H9 (cell line): ENCODE results near the gene KAT6B. TPM values are rescaled to one million over a fixed set of nuclear protein-coding genes. Genes with fewer than 3 reads are reported as not detected.

Source experiments
- DNase-seq: peaks from one replicate; pipeline ENCODE4 v3.0.0-alpha.2; 2017
- H2AFZ ChIP-seq: one replicate; pipeline ENCODE4 v1.6.1; 2013; ENCODE audit warnings: mild to moderate bottlenecking, low read length, control low read depth, moderate library complexity
- H2AK5ac ChIP-seq: 2 replicates; pipeline ENCODE4 v1.6.1; 2013; ENCODE audit warnings: low read length, control low read depth, mixed read lengths; ENCODE audit not compliant: insufficient read length
- H2BK120ac ChIP-seq: one replicate; pipeline ENCODE4 v1.6.1; 2013; ENCODE audit warnings: low read depth, mild to moderate bottlenecking, low read length, control low read depth, inconsistent platforms; ENCODE audit not compliant: poor library complexity, severe bottlenecking
- H2BK12ac ChIP-seq: 2 replicates; pipeline ENCODE4 v1.6.1; 2013; ENCODE audit warnings: low read length, control low read depth, mixed read lengths, low read depth; ENCODE audit not compliant: insufficient read length
- H2BK15ac ChIP-seq: 2 replicates; pipeline ENCODE4 v1.6.1; 2013; ENCODE audit warnings: low read depth, low read length, control low read depth
- H2BK20ac ChIP-seq: one replicate; pipeline ENCODE4 v1.6.1; 2013; ENCODE audit warnings: low read depth, mild to moderate bottlenecking, low read length, control low read depth, inconsistent platforms; ENCODE audit not compliant: poor library complexity, severe bottlenecking
- H2BK5ac ChIP-seq: 2 replicates; pipeline ENCODE4 v1.6.1; 2013; ENCODE audit warnings: low read length, control low read depth, mixed read lengths; ENCODE audit not compliant: insufficient read length
- H3K14ac ChIP-seq: 2 replicates; pipeline ENCODE4 v1.6.1; 2013; ENCODE audit warnings: low read length, control low read depth; ENCODE audit not compliant: insufficient read depth
- H3K18ac ChIP-seq: 2 replicates; pipeline ENCODE4 v1.6.1; 2013; ENCODE audit warnings: low read depth, mild to moderate bottlenecking, mixed read lengths, low read length, control low read depth; ENCODE audit not compliant: insufficient read length
- H3K23ac ChIP-seq: 2 replicates; pipeline ENCODE4 v1.6.1; 2013; ENCODE audit warnings: low read length, control low read depth, mixed read lengths, low read depth; ENCODE audit not compliant: insufficient read length
- H3K23me2 ChIP-seq: 2 replicates; pipeline ENCODE4 v1.6.1; 2013; ENCODE audit warnings: low read depth, mild to moderate bottlenecking, mixed read lengths, low read length, control low read depth; ENCODE audit not compliant: insufficient read length, poor library complexity, severe bottlenecking
- H3K27ac ChIP-seq: 2 replicates; pipeline ENCODE4 v1.5.1; 2013; ENCODE audit warnings: low read length, control low read depth, mixed read lengths, low read depth; ENCODE audit not compliant: insufficient read length
- H3K27me3 ChIP-seq: 2 replicates; pipeline ENCODE4 v1.6.1; 2013; ENCODE audit warnings: low read length, control low read depth, inconsistent platforms; ENCODE audit not compliant: insufficient read depth
- H3K4ac ChIP-seq: 2 replicates; pipeline ENCODE4 v1.6.1; 2013; ENCODE audit warnings: low read depth, mild to moderate bottlenecking, control low read depth, inconsistent platforms, low read length, moderate library complexity
- H3K4me1 ChIP-seq: 2 replicates; pipeline ENCODE4 v1.6.1; 2013; ENCODE audit warnings: low read length, control low read depth, inconsistent platforms; ENCODE audit not compliant: insufficient read depth
- H3K4me2 ChIP-seq: 2 replicates; pipeline ENCODE4 v1.6.1; 2013; ENCODE audit warnings: low read length, control low read depth, mixed read lengths; ENCODE audit not compliant: insufficient read length, insufficient read depth
- H3K56ac ChIP-seq: 2 replicates; pipeline ENCODE4 v1.6.1; 2013; ENCODE audit warnings: low read depth, mild to moderate bottlenecking, mixed read lengths, low read length, control low read depth; ENCODE audit not compliant: insufficient read length
- H3K79me1 ChIP-seq: 2 replicates; pipeline ENCODE4 v1.6.1; 2013; ENCODE audit warnings: low read depth, mild to moderate bottlenecking, moderate library complexity, low read length, control low read depth, inconsistent platforms; ENCODE audit not compliant: insufficient read depth, poor library complexity, severe bottlenecking
- H3K79me2 ChIP-seq: 2 replicates; pipeline ENCODE4 v1.6.1; 2013; ENCODE audit warnings: low read length, control low read depth, inconsistent platforms; ENCODE audit not compliant: insufficient read depth
- H3K9ac ChIP-seq: 2 replicates; pipeline ENCODE4 v1.6.1; 2013; ENCODE audit warnings: low read length, control low read depth, mixed read lengths; ENCODE audit not compliant: insufficient read length; ENCODE audit errors: extremely low read depth
- H3K9me3 ChIP-seq: one replicate; pipeline ENCODE4 v1.6.1; 2013; ENCODE audit warnings: low read depth, low read length, inconsistent platforms; ENCODE audit not compliant: control insufficient read depth
- H3T11ph ChIP-seq: one replicate; pipeline ENCODE4 v1.6.1; 2013; ENCODE audit warnings: mild to moderate bottlenecking, low read length, control low read depth, inconsistent platforms
- H4K20me1 ChIP-seq: one replicate; pipeline ENCODE4 v1.6.1; 2013; ENCODE audit not compliant: control insufficient read depth, insufficient read length, insufficient read depth
- H4K5ac ChIP-seq: 2 replicates; pipeline ENCODE4 v1.6.1; 2013; ENCODE audit warnings: low read depth, mild to moderate bottlenecking, mixed read lengths, low read length, control low read depth; ENCODE audit not compliant: insufficient read length
- H4K8ac ChIP-seq: replicated peaks from 2 replicates; pipeline ENCODE4 v1.6.1; 2013; ENCODE audit warnings: low read length, control low read depth, mixed read lengths, low read depth; ENCODE audit not compliant: insufficient read length
- H4K91ac ChIP-seq: 2 replicates; pipeline ENCODE4 v1.6.1; 2013; ENCODE audit warnings: low read depth, mild to moderate bottlenecking, moderate library complexity, mixed read lengths, low read length, control low read depth; ENCODE audit not compliant: insufficient read length
- H3K27ac Mint-ChIP-seq, 3 experiments: 2 replicates in 2 of 3; 3 replicates in 1 of 3; pipeline ENCODE4 v1.8.0; 2020 to 2021; ENCODE audit warnings: mixed read lengths in 3 of 3, mild to moderate bottlenecking in 1 of 3, moderate library complexity in 1 of 3
- H3K27me3 Mint-ChIP-seq: 2 replicates; pipeline ENCODE4 v1.8.0; 2021; ENCODE audit warnings: low read depth, mild to moderate bottlenecking, moderate library complexity, mixed read lengths
- H3K36me3 Mint-ChIP-seq, 3 experiments: 2 replicates in 2 of 3; 3 replicates in 1 of 3; pipeline ENCODE4 v1.8.0; 2020 to 2021; ENCODE audit warnings: low read depth in 3 of 3, mixed read lengths in 3 of 3; ENCODE audit not compliant: insufficient read depth in 1 of 3
- H3K4me1 Mint-ChIP-seq, 2 experiments: 2 replicates each; pipeline ENCODE4 v1.8.0; 2020; ENCODE audit warnings: mixed read lengths in 2 of 2
- H3K4me3 Mint-ChIP-seq, 2 experiments: 2 replicates in 1 of 2; 3 replicates in 1 of 2; pipeline ENCODE4 v1.8.0; 2020 to 2021; ENCODE audit warnings: mild to moderate bottlenecking in 2 of 2, mixed read lengths in 2 of 2, moderate library complexity in 1 of 2
- H3K9me3 Mint-ChIP-seq, 2 experiments: 2 replicates in 1 of 2; 3 replicates in 1 of 2; pipeline ENCODE4 v1.8.0; 2020; ENCODE audit warnings: mild to moderate bottlenecking in 2 of 2, mixed read lengths in 2 of 2, moderate library complexity in 1 of 2
- CTCF ChIP-seq: fragments of 200-600 bp; sonication (generic); conservative IDR thresholded peaks from 3 replicates; pipeline ENCODE4 v1.8.0; 2021; ENCODE audit warnings: antibody characterized with exemption, mild to moderate bottlenecking
- total RNA-seq: library from RNA; stranded (reverse); gene quantifications from 2 replicates; pipeline ENCODE4 v1.2.1, GENCODE V29; 2021

Gene KAT6B
- total RNA-seq, 1 experiment from 2014 or later, result 34.2 TPM

- no peak overlapping the region for H4K8ac ChIP-seq
- no peaks in the 10 kb centered on the region for H3K79me1 ChIP-seq
- no peak overlapping the region for H3K18ac ChIP-seq
Observed at GRCh38 chr10:74912182-74912581, 85.8 kb downstream of the KAT6B start.

More at GRCh38 chr10:74912182-74912581, 85.8 kb downstream of the KAT6B start:
- H3K9me3 ChIP-seq, result no peaks in the 10 kb centered on the region
- H3K9ac ChIP-seq, result no peak overlapping the region
- H2BK12ac ChIP-seq, result no peak overlapping the region
- H3K23ac ChIP-seq, result no peak overlapping the region
- H3K4ac ChIP-seq, result no peak overlapping the region
- no peak overlapping the region for H4K91ac ChIP-seq
- no peak overlapping the region for H2AFZ ChIP-seq
- Mint-ChIP-seq H3K27ac (no peak overlapping the region), H3K36me3 (no peaks in the 10 kb centered on the region), H3K27me3 (no peaks in the 10 kb centered on the region), H3K4me3 (no peak overlapping the region), H3K4me1 (peaks cover 2 to 3% of the 10 kb centered on the region in 2 experiments), H3K9me3 (no peaks in the 10 kb centered on the region)
- H3K27me3 ChIP-seq, result no peaks in the 10 kb centered on the region
- no peaks in the 10 kb centered on the region for H4K20me1 ChIP-seq
- DNase-seq, result no peak
- no peak overlapping the region for H2BK5ac ChIP-seq
- no peak overlapping the region for H3K56ac ChIP-seq
- H2BK120ac ChIP-seq, result no peak overlapping the region
- H3T11ph ChIP-seq, result no peak overlapping the region
- no peak overlapping the region for H3K14ac ChIP-seq
- no peak overlapping the region for H3K4me2 ChIP-seq
- H3K27ac ChIP-seq, result no peak overlapping the region
- TF ChIP-seq CTCF, result no peak
- no peaks in the 10 kb centered on the region for H3K23me2 ChIP-seq
- no peak overlapping the region for H2BK20ac ChIP-seq
- no peak overlapping the region for H2AK5ac ChIP-seq
- no peaks in the 10 kb centered on the region for H3K79me2 ChIP-seq
- H2BK15ac ChIP-seq, result no peak overlapping the region
- no peak overlapping the region for H4K5ac ChIP-seq
- no peaks in the 10 kb centered on the region for H3K4me1 ChIP-seq
